ENCODE results near the gene PADI3. TPM values are rescaled to one million over a fixed set of nuclear protein-coding genes. Genes with fewer than 3 reads are reported as not detected.

PADI3 gene
- total RNA-seq, 4 donors from 2014 or later: 0.20 to 0.31 TPM; not detected in 2

- Histone ChIP-seq H3K4me3 (no peak overlapping the region), H3K9me3 (no peaks in the 10 kb centered on the region), H3K27ac (no peak overlapping the region), H3K4me1 (no peaks in the 10 kb centered on the region), H3K27me3 (peaks cover 62% of the 10 kb centered on the region), H3K36me3 (no peaks in the 10 kb centered on the region)
- 79% methylated on average over 8 of the region's 8 CpGs; no CpG with 5 or more reads in 1 of the 2 donors for WGBS, 2 donors (ENCODE audit: low coverage in 1 of 2)
- ATAC-seq: no peak
- TF ChIP-seq, protein P1, sequence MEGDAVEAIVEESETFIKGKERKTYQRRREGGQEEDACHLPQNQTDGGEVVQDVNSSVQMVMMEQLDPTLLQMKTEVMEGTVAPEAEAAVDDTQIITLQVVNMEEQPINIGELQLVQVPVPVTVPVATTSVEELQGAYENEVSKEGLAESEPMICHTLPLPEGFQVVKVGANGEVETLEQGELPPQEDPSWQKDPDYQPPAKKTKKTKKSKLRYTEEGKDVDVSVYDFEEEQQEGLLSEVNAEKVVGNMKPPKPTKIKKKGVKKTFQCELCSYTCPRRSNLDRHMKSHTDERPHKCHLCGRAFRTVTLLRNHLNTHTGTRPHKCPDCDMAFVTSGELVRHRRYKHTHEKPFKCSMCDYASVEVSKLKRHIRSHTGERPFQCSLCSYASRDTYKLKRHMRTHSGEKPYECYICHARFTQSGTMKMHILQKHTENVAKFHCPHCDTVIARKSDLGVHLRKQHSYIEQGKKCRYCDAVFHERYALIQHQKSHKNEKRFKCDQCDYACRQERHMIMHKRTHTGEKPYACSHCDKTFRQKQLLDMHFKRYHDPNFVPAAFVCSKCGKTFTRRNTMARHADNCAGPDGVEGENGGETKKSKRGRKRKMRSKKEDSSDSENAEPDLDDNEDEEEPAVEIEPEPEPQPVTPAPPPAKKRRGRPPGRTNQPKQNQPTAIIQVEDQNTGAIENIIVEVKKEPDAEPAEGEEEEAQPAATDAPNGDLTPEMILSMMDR (IDR thresholded peaks at IDR 0.05): no peak
- no peak for TF ChIP-seq EP300 (IDR thresholded peaks at IDR 0.05)
- TF ChIP-seq POLR2A (IDR thresholded peaks at IDR 0.05): no peak
- TF ChIP-seq POLR2AphosphoS5 (IDR thresholded peaks at IDR 0.05): no peak
Observed at GRCh38 chr1:17230671-17231310, 18.1 kb upstream of the PADI3 start.

DNA sequence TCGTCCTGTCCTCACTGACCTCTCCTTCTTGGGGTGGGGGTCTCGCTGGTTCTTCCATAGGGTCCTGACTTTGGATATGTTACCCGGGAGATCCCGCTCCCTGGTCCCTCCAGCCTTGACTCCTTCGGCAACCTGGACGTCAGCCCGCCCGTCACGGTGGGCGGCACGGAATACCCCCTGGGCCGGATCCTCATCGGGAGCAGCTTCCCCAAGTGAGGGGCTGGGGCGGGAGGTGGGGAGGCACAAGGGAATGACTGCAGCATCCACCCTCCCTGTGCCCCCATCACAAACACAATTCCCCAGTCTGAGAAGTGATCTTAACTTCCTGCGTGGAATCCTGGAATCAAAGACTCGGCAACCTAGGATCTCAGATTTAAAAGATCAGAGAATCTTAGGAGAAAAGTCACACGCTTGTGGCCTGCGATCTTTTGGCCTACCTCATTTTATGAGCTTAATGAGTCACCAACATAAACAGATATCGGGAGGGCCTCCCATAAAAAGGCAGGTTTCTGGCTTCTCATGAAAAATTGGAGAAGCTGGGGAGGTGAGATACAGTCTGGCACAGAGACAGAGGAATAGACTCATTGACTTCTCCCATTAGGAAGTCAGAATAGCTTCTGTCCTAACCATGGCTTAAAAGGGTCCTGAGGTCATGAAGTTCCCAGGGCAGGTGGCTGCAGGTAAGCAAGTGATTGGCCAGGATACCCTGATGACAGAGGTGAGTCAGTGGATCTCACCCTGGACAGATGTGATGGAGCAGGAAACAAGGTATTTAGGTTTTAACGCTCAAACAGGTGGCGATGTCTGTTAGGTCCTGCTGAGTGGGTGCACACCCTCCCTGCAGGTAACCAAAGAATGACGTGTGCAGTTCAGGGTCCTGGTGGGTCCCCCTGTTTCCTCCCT is 15.9 kb upstream of the PADI3 start:
- Histone ChIP-seq H3K4me3 (no peak overlapping the region), H3K27me3 (peaks cover 63% of the 10 kb centered on the region), H3K36me3 (no peaks in the 10 kb centered on the region), H3K27ac (no peak overlapping the region), H3K9me3 (no peaks in the 10 kb centered on the region), H3K4me1 (no peaks in the 10 kb centered on the region)
- ATAC-seq: no peak
- no peak for TF ChIP-seq EP300 (IDR thresholded peaks at IDR 0.05)
- TF ChIP-seq, protein P1 (IDR thresholded peaks at IDR 0.05): no peak
- no peak for TF ChIP-seq POLR2A (IDR thresholded peaks at IDR 0.05)
- no peak for TF ChIP-seq POLR2AphosphoS5 (IDR thresholded peaks at IDR 0.05)
- WGBS, 2 donors (ENCODE audit: low coverage in 1 of 2): 57 to 60% methylated on average over 1 to 8 of the region's 22 CpGs

DNA sequence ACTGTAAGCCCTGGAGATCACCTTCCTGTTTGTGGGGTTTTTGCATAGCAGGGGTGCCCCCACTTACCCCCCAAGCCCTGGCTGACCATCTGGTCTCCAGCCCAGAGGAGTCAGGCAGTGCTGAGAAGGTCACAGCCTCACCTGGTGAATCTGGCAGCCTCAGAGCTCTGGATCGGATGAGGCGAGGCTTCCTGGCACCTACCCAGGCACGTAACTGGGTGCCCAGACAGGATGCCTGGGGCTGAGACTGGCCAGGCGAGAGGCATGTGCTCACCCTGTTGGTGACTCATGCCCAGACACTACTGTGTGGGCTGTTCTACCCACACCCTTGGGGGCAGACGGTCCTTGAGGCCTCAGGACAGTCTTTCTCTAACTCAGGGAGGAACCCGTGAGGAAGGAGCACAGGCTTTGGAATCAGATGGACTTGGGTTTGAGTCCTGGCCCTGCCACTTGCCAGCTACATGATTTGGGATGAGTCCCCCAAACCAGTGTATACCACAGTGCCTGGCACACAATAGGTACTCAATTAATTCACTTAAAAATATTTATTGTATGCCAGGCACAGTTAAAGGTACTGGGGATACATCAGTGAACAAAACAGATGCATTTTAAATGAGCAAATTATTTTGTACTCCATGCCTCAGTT is 15.1 kb upstream of the PADI3 start:
- Histone ChIP-seq H3K36me3 (no peaks in the 10 kb centered on the region), H3K4me1 (no peaks in the 10 kb centered on the region), H3K27me3 (peaks cover 56% of the 10 kb centered on the region), H3K27ac (no peak overlapping the region), H3K4me3 (no peak overlapping the region), H3K9me3 (no peaks in the 10 kb centered on the region)
- 83% methylated on average over 1 of the region's 6 CpGs; no CpG with 5 or more reads in 1 of the 2 donors for WGBS, 2 donors (ENCODE audit: low coverage in 1 of 2)
- TF ChIP-seq, protein P1 (IDR thresholded peaks at IDR 0.05): no peak
- TF ChIP-seq POLR2A (IDR thresholded peaks at IDR 0.05) (no peak), POLR2AphosphoS5 (IDR thresholded peaks at IDR 0.05) (peak; percentile 46), EP300 (IDR thresholded peaks at IDR 0.05) (no peak)
- ATAC-seq: peak; percentile 48

DNA sequence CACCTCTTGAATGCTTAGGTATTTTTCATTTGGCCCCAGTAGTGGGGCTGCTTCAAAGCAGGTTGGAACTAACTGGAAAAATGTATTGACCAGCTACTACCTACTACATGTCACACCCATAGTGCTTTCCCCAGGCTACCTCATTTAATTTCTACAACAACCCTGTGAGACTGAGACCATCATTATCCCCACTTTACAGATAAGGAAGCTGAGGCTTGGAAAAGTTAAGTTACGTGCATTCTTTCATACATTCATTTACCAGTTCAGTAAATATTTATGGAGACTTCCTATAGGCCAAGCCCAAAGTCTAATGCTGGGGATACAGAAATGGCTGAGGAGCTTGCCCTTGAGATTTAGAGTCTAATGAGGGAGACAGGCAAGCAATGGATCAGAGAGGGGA is 14.5 kb upstream of the PADI3 start:
- 62 to 79% methylated on average over 1 of the region's 1 CpG for WGBS, 2 donors (ENCODE audit: low coverage in 1 of 2)
- no peak for ATAC-seq
- TF ChIP-seq POLR2AphosphoS5 (IDR thresholded peaks at IDR 0.05): no peak
- no peak for TF ChIP-seq EP300 (IDR thresholded peaks at IDR 0.05)
- TF ChIP-seq, protein P1 (IDR thresholded peaks at IDR 0.05): no peak
- TF ChIP-seq POLR2A (IDR thresholded peaks at IDR 0.05): no peak
- H3K9me3 ChIP-seq: no peaks in the 10 kb centered on the region
- peaks cover 50% of the 10 kb centered on the region for H3K27me3 ChIP-seq
- no peak overlapping the region for H3K27ac ChIP-seq
- no peaks in the 10 kb centered on the region for H3K36me3 ChIP-seq
- H3K4me3 ChIP-seq: no peak overlapping the region
- no peaks in the 10 kb centered on the region for H3K4me1 ChIP-seq
